GM12891 (cell line): Measurements from ENCODE around the gene SYNPR.

Experiments used
- PAX5 ChIP-seq: IDR thresholded peaks from 2 replicates; pipeline ENCODE4 v1.6.1; 2011; ENCODE audit warnings: low read length, moderate library complexity, mild to moderate bottlenecking; ENCODE audit not compliant: insufficient read depth, severe bottlenecking
- POLR2A ChIP-seq: IDR thresholded peaks from 2 replicates; pipeline ENCODE4 v1.6.1; 2011; ENCODE audit warnings: low read depth, low read length, control low read depth
- POLR2AphosphoS5 ChIP-seq: IDR thresholded peaks from 2 replicates; pipeline ENCODE4 v1.6.1; 2011; ENCODE audit warnings: low read depth, low read length, control low read depth
- POU2F2 ChIP-seq: IDR thresholded peaks from 2 replicates; pipeline ENCODE4 v1.6.1; 2011; ENCODE audit warnings: low read depth, mild to moderate bottlenecking, control low read depth, low read length, moderate library complexity
- SPI1 ChIP-seq: IDR thresholded peaks from 2 replicates; pipeline ENCODE4 v1.6.1; 2011; ENCODE audit warnings: low read depth, low read length, control low read depth
- TAF1 ChIP-seq: IDR thresholded peaks from 2 replicates; pipeline ENCODE4 v1.6.1; 2011; ENCODE audit warnings: low read depth, low read length, control low read depth

GRCh38 chr3:63597019-63597418 lies 318.9 kb downstream of the SYNPR start:
- no peak for TF ChIP-seq TAF1
- no peak for TF ChIP-seq POLR2A
- no peak for TF ChIP-seq POLR2AphosphoS5
- TF ChIP-seq POU2F2 = no peak
- no peak for TF ChIP-seq SPI1
- TF ChIP-seq PAX5 = no peak
